Stimulated activated CD4-positive, alpha-beta T cell treated with anti-CD3 and anti-CD28 coated beads, Interleukin-2, amount 100 ng/mL, for 48 hours (primary cell): ENCODE data around the gene OR2L8.
A peak's percentile ranks its signal among the peaks of the same experiment; 100 is the strongest.

Experiments used
- DNase-seq, 2 donors: peaks; one replicate each; pipeline ENCODE4 v3.0.0-alpha.2; 2020

Gene OR2L8, protein sequence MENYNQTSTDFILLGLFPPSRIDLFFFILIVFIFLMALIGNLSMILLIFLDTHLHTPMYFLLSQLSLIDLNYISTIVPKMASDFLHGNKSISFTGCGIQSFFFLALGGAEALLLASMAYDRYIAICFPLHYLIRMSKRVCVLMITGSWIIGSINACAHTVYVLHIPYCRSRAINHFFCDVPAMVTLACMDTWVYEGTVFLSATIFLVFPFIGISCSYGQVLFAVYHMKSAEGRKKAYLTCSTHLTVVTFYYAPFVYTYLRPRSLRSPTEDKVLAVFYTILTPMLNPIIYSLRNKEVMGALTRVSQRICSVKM

DNA sequence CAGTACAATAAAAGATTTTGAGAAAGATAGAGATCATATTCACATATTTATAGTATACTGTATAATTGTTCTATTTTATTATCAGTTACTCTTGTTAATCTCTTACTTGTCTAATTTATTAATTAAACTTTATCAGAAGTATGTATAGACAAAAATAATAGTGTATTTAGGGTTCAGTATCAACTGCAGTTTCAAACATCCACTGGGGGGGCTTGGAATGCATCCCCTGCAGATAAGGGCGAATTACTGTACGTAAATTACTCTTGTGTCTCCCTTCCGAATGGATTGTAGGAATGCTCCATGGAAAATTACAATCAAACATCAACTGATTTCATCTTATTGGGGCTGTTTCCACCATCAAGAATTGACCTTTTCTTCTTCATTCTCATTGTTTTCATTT is at the start of gene OR2L8:
OR2L8 (plus strand) TSS at position 301 of the 400 bp plus-strand sequence; CDS start at position 301, 0 bp downstream.
- no peak for DNase-seq

DNA sequence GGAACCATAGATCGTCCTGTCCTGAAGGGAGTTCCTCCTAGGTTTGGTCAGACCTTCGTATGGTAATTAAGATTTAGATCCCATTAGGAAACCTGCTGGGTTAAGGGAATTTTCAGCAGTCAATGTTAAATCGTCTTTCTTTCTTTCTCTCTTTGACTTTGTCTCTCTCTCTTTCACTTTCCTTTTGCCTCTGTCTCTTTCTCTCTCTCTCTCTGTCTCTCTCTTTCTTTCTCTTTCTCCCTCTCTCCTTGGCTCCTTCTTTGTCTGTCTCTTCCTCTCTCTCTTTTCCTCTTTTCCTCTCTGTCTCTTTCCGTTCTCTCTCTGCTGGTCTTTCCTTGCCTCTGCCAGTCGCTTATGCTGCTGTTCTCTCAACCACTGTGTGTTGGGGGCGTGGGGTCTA is 44.5 kb upstream of the OR2L8 start:
- no peak for DNase-seq

DNA sequence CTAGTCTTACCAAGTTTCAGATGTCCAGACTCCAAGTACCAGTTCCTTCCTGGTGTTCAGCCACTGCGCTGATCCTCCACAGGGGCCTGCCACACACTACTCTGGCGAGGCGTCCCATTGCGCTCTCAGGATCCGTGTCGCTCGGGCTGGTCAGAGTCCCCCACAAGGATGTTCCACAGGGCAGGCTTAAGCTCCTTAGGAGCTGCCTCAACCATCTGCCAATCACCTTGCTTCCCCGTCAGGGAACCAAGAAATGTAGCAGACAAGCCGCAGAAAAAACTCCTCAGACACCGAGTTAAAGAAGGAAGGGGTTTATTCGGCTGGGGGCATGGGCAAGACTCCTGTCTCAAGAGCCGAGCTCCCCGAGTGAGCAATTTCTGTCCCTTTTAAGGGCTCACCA is 43.5 kb upstream of the OR2L8 start:
- no peak for DNase-seq

DNA sequence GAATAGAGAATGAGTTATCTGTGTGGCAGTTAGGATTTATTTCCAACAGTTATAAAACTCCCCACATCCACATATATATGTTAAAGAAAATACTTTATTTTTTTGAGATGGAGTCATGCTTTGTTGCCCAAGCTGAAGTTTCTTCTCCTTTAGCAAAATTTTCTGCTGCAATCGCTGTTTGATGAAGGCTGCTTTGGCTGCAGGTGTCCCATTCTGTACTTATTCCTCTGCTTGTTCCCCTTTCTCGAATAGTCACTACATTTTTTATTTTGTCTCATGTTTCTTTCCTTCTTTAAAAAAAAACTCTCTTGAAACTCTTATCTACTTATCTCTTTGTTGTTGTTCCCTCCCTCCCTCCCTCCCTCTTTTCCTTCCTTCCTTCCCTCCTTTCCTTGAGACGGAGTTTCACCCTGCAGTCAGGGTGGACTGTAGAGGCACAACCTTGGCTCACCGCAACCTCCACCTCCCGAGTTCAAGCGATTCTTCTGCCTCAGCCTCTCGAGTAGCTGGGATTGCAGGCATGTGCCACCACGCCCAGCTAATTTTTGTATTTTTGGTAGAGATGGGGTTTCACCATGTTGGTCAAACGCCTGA is 42.7 kb upstream of the OR2L8 start:
- no peak for DNase-seq

DNA sequence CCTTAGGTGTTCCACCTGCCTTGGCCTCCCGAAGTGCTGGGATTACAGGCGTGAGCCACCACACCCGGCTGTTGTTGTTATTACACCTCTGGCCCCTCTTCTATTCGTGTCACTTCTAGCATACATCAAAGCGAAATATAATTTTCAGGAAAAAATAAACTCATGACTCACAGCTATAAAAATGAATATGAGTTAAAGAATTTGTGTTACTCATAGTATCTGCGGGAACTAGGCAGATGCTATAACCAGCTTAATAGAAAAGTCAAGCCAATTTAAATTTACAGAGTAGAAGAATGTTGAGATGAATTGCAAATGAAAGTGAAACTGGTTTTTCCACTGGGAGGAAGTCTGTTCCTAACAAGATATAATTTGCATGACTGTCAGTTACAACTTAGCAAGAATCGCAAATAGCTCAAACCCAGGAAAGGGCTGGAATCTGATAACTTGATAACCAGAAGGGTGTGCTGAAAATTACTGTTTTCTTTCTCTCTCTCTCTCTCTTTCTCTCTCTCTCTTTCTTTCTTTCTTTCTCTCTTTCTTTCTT is 42.1 kb upstream of the OR2L8 start:
- DNase-seq, result peak in 1 of 2 donors; percentile 5

DNA sequence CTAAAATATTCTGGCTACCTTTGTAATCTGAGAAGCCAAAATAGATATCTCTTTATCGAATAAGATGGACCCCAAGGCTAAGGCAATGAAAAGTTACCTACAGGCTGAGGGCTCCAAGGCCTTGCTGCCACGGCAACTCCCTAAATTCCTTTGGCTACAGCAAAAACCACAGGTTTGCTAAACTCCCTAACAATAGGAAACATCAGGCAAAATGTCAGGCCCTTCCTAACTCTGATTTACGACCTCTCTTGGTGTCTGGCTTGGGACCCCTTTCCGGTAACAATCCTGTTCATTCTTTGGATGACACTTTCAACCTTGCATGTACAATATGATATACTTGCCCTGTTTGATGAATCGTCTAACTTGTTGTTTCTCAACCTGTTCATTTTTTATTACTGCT is 39.9 kb upstream of the OR2L8 start:
- no peak for DNase-seq

DNA sequence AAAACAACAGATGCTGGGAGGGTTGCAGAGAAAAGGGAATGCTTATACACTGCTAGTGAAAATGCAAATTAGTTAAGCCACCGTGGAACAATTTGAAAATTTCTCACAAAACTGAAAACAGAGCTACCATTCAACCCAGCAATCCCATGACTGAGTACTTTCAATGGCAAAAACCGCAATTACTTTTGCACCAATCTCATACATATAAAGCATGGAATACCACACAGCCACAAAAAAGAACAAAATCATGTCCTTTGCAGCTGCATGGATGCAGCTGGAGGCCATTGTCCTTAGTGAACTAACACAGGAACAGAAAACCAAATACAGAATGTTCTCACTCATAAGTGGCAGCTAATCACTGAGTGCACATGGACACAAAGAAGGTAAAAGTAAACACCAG is 34.9 kb upstream of the OR2L8 start:
- no peak for DNase-seq

DNA sequence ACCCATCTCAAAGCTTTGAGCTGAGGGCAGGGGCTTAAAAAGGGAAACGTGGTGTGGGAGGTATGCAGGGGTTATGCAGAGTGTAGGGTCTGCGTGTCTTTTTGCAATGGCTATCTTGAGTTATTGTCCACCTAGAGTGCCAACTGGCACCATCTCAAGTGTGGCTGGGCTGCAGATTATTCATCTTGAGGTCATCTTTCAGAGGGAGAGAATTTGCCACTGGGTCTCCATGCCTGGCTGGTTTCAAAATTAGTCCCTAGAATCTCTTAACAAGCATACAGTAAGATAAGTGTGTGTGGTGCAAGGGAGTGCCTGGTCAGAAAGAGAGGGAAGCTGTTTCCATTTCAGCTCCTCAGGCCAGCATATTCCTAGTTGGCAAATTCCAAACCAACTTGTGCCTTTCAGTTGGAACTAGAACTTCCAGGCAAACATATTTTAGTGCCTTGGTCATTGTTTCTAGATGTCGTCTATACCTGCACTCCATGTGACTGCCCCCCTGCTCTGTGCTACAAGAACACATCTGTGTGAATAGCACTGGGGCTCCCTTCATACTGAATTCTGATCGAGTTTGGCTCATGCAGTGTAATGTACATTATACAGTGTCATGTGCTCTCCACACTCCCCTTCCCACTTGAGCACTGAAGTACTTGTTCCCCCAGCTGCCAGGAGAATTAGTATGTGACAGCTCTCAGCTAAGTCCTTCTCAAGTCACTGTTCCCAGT is 33.6 kb upstream of the OR2L8 start:
- DNase-seq, result no peak

DNA sequence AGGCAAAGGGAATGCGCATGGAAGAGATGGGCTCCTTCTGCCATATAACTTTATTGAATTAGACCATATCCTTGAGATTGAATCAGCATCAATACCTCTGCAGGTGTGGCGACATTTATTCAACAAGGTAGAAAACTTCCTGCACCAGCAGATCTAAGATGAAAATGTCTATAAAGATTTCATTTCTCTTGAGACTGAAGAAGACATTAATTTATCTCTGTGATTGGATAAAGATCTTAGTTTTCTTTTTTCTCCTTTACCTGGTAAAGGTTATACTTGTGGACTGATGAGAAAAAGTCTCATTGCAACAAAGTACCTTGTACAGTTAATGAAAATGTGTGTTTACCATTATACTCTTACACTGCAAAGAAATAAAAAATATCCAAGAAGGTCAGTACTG is 28.7 kb upstream of the OR2L8 start, which contains the start of gene OR2T8:
OR2T8 (plus strand) TSS at position 301 of the 400 bp plus-strand sequence. CDS start 766 bp downstream, outside the sequence.
- DNase-seq, result no peak

DNA sequence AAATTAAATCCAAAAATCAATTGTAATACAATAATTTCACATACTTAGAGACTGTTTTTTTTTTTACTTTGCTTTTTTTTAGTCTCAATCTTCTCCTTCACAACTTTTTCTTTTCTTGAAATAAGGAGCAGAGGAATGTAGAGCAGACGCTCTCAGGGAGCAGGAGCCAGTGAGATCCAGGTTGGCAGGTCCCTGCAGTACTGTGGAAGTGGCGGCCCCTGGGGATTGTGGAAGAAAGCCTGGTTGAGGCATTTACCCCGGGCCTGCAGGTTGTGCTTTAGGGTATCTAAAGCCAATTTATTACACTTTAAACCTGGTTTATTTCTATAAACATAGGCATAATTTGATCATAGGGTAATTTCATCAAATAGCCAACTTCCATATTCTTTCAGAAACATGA is 24.7 kb upstream of the OR2L8 start:
- DNase-seq, result no peak

DNA sequence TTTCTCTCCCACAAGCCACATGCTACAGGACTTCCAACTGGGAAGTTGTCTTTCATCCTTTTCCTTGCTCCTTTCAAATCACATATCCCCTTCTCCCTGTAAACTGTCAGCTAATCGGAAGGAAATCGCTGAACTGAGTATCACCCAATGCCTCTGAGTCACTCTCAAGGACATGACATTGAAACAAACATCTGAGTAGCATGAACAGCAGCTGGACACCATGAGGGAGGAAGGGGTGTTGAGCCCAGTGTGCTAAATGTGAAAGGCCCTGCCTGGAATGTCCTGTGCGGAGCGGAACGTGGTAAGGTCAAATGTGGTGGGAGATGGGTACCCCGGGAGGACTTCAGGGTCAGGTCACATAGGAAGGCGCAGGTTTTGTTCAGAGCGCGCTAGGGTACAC is 23.8 kb upstream of the OR2L8 start, which contains the start of gene OR2AJ1:
OR2AJ1 (plus strand) TSS at position 22 of the 400 bp plus-strand sequence. CDS start 8,880 bp downstream, outside the sequence.
- no peak for DNase-seq

DNA sequence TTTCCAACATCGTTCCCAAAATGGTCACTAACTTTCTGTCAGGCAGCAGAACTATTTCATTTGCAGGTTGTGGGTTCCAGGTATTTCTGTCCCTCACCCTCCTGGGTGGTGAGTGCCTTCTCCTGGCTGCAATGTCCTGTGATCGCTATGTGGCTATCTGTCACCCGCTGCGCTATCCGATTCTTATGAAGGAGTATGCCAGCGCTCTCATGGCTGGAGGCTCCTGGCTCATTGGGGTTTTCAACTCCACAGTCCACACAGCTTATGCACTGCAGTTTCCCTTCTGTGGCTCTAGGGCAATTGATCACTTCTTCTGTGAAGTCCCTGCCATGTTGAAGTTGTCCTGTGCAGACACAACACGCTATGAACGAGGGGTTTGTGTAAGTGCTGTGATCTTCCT is 14.7 kb upstream of the OR2L8 start:
- DNase-seq, result no peak

DNA sequence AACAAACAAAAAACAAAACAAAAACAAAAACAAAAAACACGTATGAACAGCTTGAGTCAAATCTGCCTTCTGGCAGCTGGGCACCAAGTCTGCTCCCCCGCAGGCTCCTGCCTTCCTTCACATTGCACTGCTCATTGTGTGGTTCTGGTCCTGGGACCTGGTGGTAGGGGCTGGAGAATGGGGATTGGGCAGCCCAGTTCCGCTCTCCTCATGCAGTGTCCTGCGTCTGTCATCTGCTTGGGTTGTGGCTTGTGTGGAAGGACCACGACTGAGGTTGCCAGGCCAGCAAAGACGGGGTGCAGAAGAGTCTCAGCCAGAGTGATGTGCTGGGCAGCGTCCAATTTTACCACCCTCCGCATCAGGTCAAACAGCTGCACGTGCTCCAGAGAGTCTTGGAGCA is 12.9 kb upstream of the OR2L8 start:
- DNase-seq, result no peak

DNA sequence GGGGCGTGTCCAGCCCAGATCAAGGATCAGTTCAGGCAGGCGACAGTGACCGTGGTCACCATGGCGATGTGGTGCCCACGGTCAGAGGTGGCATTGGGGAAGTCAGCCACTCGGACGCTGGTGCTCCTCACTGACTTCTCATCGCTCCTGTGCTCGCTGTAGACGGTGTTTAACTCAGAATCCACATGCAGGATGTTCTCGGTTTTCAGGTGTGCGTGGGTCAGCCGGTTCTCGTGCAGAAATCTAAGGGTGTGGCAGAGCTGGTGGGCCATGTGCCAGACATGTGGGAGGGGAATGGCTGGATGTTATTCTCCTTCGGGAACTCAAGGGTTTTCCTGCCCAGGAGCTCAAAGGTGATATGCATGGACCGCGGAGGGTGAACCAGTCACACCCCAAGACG is 12.2 kb upstream of the OR2L8 start:
- no peak for DNase-seq

DNA sequence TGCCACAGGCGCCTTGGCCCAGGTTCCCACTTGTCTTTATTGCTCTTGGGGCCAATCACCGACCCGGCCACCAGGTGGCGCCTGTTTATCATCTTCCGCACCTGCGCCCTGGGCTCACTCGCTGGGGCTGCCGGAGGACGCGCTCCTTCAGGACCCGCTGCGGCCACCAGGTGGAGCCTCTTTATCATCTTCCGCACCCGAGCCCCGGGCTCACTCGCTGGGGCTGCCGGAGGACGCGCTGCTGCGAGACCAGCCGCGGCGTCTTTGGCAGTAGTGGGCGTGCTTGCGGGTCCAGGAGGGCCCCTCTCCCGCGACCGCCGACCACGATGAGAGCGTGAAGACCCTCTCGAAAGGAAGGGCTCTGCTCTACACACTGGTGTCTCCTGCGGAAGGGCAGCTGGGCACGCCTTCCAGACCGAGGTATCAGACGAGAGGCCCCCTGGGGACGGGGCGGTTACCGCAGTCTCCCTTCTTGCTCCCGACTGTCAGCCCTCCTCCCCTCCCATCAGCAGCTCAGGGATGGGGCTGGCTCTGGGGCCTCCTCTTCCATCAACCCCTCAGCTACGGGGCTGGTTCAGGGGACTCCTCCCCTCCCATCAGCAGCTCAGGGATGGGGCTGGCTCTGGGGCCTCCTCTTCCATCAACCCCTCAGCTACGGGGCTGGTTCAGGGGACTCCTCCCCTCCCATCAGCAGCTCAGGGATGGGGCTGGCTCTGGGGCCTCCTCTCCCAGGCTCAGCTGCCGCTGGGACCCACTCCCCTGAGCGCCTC is 11.5 kb upstream of the OR2L8 start:
- peak; percentile 59 to 95 for DNase-seq

DNA sequence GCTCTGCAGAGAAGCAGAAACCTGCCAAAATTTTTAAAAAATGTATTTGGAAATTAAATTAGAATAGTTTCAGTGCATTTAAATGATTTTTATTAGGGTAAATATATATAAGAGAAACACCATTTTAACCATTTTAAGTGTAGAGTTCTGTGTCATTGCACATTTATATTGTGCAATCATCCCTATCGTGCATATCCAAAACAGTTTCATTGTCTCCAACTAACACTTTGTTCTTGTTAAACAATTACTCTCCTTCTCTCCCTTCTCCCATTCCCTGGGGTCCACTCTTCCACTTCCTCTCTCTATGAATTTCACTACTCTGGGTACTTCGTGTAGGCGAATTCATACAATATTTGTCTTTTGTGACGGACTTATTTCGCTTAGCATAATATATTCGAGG is 6.0 kb upstream of the OR2L8 start:
- DNase-seq, result no peak

DNA sequence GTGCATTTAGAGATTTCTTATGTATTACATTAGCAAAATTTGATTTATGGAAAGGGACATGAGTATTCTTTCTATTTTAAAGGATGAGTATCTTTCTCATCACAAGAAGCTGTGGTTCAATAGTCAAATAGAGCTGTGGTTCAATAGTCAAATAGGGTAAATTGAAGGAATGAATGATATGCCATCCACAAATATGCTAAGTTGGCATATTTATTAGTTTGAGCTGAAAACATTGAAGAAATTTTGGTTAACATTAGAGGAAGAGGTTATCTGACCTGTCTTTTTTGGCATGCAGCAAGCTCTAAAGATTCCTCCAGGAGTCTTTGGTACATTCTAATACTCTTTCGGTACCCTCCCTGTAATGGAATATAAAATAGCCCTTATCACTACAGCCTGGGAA is 4.8 kb downstream of the OR2L8 start:
- no peak for DNase-seq

DNA sequence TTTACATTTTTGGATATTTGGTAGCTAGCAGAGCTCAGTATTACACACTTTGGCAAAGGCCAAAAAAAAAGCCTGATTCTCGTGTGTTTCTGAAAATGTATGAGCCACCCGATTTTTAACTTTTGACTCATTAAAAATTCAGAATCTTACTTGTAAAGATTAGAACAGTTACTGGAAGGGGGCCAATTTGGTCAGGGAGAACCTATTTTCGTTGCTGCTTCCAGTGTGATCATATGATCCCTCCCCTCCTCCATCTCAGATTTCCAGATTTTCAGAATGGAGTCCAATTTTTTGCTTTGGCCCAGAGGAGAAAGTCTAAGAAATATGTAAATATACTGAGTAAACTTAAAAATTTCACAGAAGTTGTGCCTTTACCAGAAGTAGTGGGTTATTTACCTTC is 13.1 kb downstream of the OR2L8 start:
- DNase-seq, result no peak

DNA sequence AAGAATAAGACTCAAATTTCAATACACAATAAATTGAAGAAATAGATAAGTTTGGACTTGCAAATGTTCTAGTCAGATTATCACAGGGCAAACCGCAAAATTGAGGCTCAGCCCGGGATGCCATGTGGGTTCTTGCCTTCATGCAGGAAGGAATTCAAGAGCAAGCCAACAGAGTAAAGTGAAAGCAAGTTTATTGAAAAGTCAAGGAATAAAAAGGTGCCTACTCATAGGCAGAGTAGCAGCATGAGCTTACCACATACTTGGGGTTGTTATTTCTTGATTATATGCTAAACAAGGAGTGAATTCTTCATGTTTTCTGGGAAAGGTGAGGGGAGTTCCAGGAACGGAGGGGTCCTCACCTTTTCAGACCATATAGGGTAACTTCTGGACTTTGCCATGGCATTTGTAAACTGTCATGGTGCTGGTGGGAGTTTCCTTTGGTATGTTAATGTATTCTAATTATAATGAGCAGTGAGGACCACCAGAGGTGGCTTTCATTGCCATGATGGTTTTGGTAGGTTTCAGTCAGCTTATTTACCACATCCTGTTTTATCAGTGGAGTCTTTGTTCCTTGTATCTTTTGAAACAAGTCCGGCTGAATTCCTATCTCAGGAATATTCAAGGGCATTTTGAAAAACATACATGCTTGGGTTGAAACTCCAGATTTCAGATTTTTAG is 14.4 kb downstream of the OR2L8 start:
- no peak for DNase-seq

DNA sequence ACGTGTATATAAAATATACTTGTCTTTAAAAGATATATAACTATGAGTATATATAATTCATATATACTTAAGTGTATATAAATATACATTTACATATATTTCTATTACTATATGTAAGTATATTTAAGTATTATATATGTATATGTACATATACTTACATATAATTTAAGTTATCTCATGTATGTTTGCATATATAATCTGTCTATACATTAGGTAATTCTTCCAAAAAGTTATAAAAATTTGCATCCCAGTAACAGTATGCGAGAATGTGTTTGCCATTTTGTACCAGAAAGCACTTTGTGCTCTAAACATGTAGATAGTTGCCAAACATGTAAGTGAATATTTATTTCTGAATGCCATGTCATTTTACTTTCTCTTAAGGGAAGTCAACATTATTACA is 16.3 kb downstream of the OR2L8 start, which contains the start of gene OR2AK2:
OR2AK2 (plus strand) TSS at position 301 of the 400 bp plus-strand sequence. CDS start 144 bp downstream, outside the sequence.
- no peak for DNase-seq

DNA sequence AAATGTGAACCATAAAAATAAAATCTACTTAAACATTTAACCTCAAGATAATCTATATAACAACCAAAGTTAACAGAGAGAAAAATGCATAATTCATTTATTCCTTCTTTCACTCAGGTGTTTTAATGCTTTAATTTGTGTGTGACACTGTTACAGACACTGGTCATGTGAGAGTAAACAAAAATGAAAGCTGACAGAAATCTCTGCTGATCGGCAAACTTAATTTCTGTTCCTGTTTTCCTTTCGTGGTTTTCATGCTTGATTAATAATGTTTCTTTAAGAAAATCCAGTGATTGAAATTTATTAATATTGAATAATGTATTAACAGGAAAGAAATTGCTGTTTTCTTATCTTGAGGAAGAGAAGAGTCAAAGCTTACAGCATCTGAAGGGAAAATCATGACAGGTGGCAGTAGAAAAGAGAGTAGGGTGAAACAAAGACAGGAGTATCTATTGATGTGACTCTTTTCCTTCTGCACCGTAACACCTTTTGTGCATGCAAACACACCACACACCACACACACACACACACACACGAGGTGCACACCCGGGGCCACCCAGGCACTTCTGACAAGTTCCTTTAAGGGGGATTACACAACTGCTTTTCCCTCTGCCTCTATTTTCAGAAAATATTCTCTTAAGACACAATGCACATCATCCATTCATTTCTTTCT is 18.0 kb downstream of the OR2L8 start:
- DNase-seq, result no peak

DNA sequence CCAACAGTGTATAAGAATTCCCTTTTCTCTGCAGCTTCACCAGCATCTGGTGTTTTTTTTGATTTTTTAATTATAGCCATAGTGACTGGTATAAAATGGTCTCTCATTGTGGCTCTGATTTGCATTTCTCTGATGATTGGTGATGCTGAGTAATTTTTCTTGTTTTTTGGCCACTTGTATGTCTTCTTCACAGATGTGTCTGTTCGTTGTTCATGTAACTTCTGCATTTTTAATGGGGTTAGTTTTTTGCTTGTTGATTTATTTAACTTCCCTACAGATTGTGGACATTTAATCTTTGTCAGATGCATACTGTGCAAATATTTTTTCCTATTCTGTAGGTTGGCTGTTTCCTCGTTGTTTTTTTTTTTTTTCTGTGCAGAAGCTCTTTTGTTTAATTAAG is 44.3 kb downstream of the OR2L8 start:
- no peak for DNase-seq
